Kidney epithelial cell (primary cell): Measurements from ENCODE around the gene SYTL3. TPM values are rescaled to one million over a fixed set of nuclear protein-coding genes. Genes with fewer than 3 reads are reported as not detected.

Experiments
- DNase-seq: peaks from one replicate; pipeline ENCODE4 v3.0.0-alpha.2; 2010; ENCODE audit warnings: low read depth
- H3K27me3 ChIP-seq: 2 replicates; pipeline ENCODE4 v1.6.0; 2011; ENCODE audit warnings: low read length; ENCODE audit not compliant: control insufficient read depth, insufficient read depth
- H3K36me3 ChIP-seq: 2 replicates; pipeline ENCODE4 v1.5.1; 2011; ENCODE audit warnings: low read length; ENCODE audit not compliant: control insufficient read depth, insufficient read depth
- H3K4me3 ChIP-seq: 2 replicates; pipeline ENCODE4 v1.5.1; 2011; ENCODE audit warnings: low read depth, mild to moderate bottlenecking, control low read depth, low read length
- CTCF ChIP-seq: IDR thresholded peaks from 2 replicates; pipeline ENCODE4 v1.5.1; 2011; ENCODE audit warnings: mild to moderate bottlenecking, moderate library complexity, low read length, control low read depth, inconsistent platforms; ENCODE audit not compliant: insufficient read depth, poor library complexity, severe bottlenecking
- total RNA-seq: library from RNA; depleted of rRNA; stranded (reverse); fragments of >200 nt; gene quantifications from 2 replicates; pipeline ENCODE4 v1.2.3, GENCODE V29; 2015

SYTL3 gene
- total RNA-seq, 1 donor from 2014 or later, result 3.6 TPM

- no peaks in the 10 kb centered on the region for H3K36me3 ChIP-seq
- no peak overlapping the region for H3K4me3 ChIP-seq
- TF ChIP-seq CTCF, result no peak
- DNase-seq, result no peak
- no peaks in the 10 kb centered on the region for H3K27me3 ChIP-seq
Observed at GRCh38 chr6:158662954-158663624, 13.2 kb downstream of the SYTL3 start.

GRCh38 chr6:158663625-158664165 is 13.8 kb downstream of the SYTL3 start:
- H3K36me3 ChIP-seq, result no peaks in the 10 kb centered on the region
- DNase-seq, result no peak

GRCh38 chr6:158665332-158665731 is 15.5 kb downstream of the SYTL3 start:
- no peak for TF ChIP-seq CTCF
- no peaks in the 10 kb centered on the region for H3K36me3 ChIP-seq

More at GRCh38 chr6:158663625-158664165, 13.8 kb downstream of the SYTL3 start:
- H3K27me3 ChIP-seq, result no peaks in the 10 kb centered on the region
- no peak overlapping the region for H3K4me3 ChIP-seq
- no peak for TF ChIP-seq CTCF

GRCh38 chr6:158666628-158667359 is 16.9 kb downstream of the SYTL3 start:
- DNase-seq, result no peak
- H3K27me3 ChIP-seq, result no peaks in the 10 kb centered on the region
- H3K36me3 ChIP-seq, result no peaks in the 10 kb centered on the region
- TF ChIP-seq CTCF, result no peak
- no peak overlapping the region for H3K4me3 ChIP-seq

More at GRCh38 chr6:158665332-158665731, 15.5 kb downstream of the SYTL3 start:
- no peak for DNase-seq
- Histone ChIP-seq H3K4me3 (no peak overlapping the region), H3K27me3 (no peaks in the 10 kb centered on the region)

- no peak for DNase-seq
- no peak for TF ChIP-seq CTCF
- no peaks in the 10 kb centered on the region for H3K27me3 ChIP-seq
- H3K4me3 ChIP-seq, result no peak overlapping the region
- no peaks in the 10 kb centered on the region for H3K36me3 ChIP-seq
Observed at GRCh38 chr6:158667360-158667981, 17.6 kb downstream of the SYTL3 start.
